ENCODE results near the gene ASGR2.

GRCh38 chr17:7107012-7107754 is 7.4 kb downstream of the ASGR2 start:
- TF ChIP-seq CTCF (IDR thresholded peaks at IDR 0.05) (no peak), EP300 (IDR thresholded peaks at IDR 0.05) (no peak), POLR2A (IDR thresholded peaks at IDR 0.05; ENCODE audit: low read depth) (no peak)

Data from esophagus muscularis mucosa (tissue), 4 donors.